Cardiac fibroblast (primary cell): ENCODE results near the gene GLA.

Experiments
- DNase-seq, 2 donors: peaks; one replicate each; pipeline versions ENCODE4 v3.0.0 to v3.0.0-alpha.2; 2010; ENCODE audit warnings: low read depth in 2 of 2
- H3K4me3 ChIP-seq, 2 donors: replicated peaks in 1 of 2; 1 replicate in 1 of 2; 2 replicates in 1 of 2; pipeline ENCODE4 v1.5.1; 2011; ENCODE audit warnings: low read depth in 2 of 2, low read length in 2 of 2, mild to moderate bottlenecking in 2 of 2, moderate library complexity in 1 of 2
- CTCF ChIP-seq: IDR thresholded peaks from one replicate; pipeline ENCODE4 v1.5.1; 2011; ENCODE audit warnings: low read depth, mild to moderate bottlenecking, low read length, inconsistent platforms

GLA gene

GRCh38 chrX:101383679-101384205 is 24.0 kb downstream of the GLA start:
- no peak overlapping the region for H3K4me3 ChIP-seq
- no peak for DNase-seq
- no peak for TF ChIP-seq CTCF

GRCh38 chrX:101377547-101377946 is 30.2 kb downstream of the GLA start:
- no peak overlapping the region for H3K4me3 ChIP-seq
- DNase-seq, result no peak
- TF ChIP-seq CTCF, result no peak

GRCh38 chrX:101370888-101371504 is 36.7 kb downstream of the GLA start:
- no peak overlapping the region for H3K4me3 ChIP-seq
- no peak for TF ChIP-seq CTCF
- no peak for DNase-seq

- no peak for TF ChIP-seq CTCF
- no peak overlapping the region for H3K4me3 ChIP-seq
- DNase-seq, result no peak
Measured at GRCh38 chrX:101369687-101370086, 38.0 kb downstream of the GLA start.

GRCh38 chrX:101368800-101369199 is 38.9 kb downstream of the GLA start:
- no peak for DNase-seq
- no peak overlapping the region for H3K4me3 ChIP-seq
- TF ChIP-seq CTCF, result no peak

- TF ChIP-seq CTCF, result no peak
- DNase-seq, result no peak
- no peak overlapping the region for H3K4me3 ChIP-seq
Measured at GRCh38 chrX:101365301-101365795, 42.4 kb downstream of the GLA start.

- TF ChIP-seq CTCF, result no peak
- no peak for DNase-seq
- H3K4me3 ChIP-seq, result no peak overlapping the region
Measured at GRCh38 chrX:101362757-101363156, 45.0 kb downstream of the GLA start.
